Brain microvascular endothelial cell (primary cell): ENCODE data around the gene EPHA1.

Source experiments
- DNase-seq: peaks from one replicate; pipeline ENCODE4 v3.0.0-alpha.2; 2020
- H3K27ac ChIP-seq: fragments of 250-450 bp; sonication (Bioruptor Pico); 2 replicates; pipeline ENCODE4 v1.5.1; 2020; ENCODE audit warnings: mild to moderate bottlenecking, moderate library complexity
- H3K27me3 ChIP-seq: fragments of 250-450 bp; sonication (Bioruptor Pico); replicated peaks from 2 replicates; pipeline ENCODE4 v1.5.1; 2020; ENCODE audit warnings: mild to moderate bottlenecking
- H3K36me3 ChIP-seq: fragments of 250-450 bp; sonication (Bioruptor Pico); replicated peaks from 2 replicates; pipeline ENCODE4 v1.5.1; 2020; ENCODE audit warnings: mild to moderate bottlenecking
- H3K4me3 ChIP-seq: 2 replicates; pipeline ENCODE4 v1.5.1; 2011; ENCODE audit warnings: low read depth, mild to moderate bottlenecking, control low read depth, low read length, moderate library complexity
- in situ Hi-C: cut with HindIII; loops from 2 replicates; pipeline ENCODE4 v1.10.0; 2017; ENCODE audit warnings: low sequenced_read_pairs, low pct_ligation_motif_present
- TF ChIP-seq, protein P1 (sequence below): IDR thresholded peaks from 2 replicates; pipeline ENCODE4 v1.5.1; 2011; ENCODE audit warnings: low read depth, mild to moderate bottlenecking, moderate library complexity, low read length, control low read depth, inconsistent platforms; ENCODE audit errors: missing control alignments

The EPHA1 gene

GRCh38 chr7:143447466-143447865 lies 38.8 kb upstream of the EPHA1 start:
- H3K4me3 ChIP-seq: no peak overlapping the region
- no peaks in the 10 kb centered on the region for H3K27me3 ChIP-seq
- no peak for DNase-seq
- no peaks in the 10 kb centered on the region for H3K36me3 ChIP-seq
- in situ Hi-C loops: no loop called here
- TF ChIP-seq, protein P1, sequence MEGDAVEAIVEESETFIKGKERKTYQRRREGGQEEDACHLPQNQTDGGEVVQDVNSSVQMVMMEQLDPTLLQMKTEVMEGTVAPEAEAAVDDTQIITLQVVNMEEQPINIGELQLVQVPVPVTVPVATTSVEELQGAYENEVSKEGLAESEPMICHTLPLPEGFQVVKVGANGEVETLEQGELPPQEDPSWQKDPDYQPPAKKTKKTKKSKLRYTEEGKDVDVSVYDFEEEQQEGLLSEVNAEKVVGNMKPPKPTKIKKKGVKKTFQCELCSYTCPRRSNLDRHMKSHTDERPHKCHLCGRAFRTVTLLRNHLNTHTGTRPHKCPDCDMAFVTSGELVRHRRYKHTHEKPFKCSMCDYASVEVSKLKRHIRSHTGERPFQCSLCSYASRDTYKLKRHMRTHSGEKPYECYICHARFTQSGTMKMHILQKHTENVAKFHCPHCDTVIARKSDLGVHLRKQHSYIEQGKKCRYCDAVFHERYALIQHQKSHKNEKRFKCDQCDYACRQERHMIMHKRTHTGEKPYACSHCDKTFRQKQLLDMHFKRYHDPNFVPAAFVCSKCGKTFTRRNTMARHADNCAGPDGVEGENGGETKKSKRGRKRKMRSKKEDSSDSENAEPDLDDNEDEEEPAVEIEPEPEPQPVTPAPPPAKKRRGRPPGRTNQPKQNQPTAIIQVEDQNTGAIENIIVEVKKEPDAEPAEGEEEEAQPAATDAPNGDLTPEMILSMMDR: no peak
- no peak overlapping the region for H3K27ac ChIP-seq

GRCh38 chr7:143444785-143445184 lies 36.1 kb upstream of the EPHA1 start:
- H3K27ac ChIP-seq: no peak overlapping the region
- TF ChIP-seq, protein P1: no peak
- H3K4me3 ChIP-seq: no peak overlapping the region
- H3K27me3 ChIP-seq: no peaks in the 10 kb centered on the region
- in situ Hi-C loops: no loop called here
- no peaks in the 10 kb centered on the region for H3K36me3 ChIP-seq
- DNase-seq: no peak

- Histone ChIP-seq H3K4me3 (no peak overlapping the region), H3K27ac (no peak overlapping the region), H3K27me3 (no peaks in the 10 kb centered on the region), H3K36me3 (no peaks in the 10 kb centered on the region)
- TF ChIP-seq, protein P1: no peak
- in situ Hi-C loops: no loop called here
- DNase-seq: no peak
Measured at GRCh38 chr7:143444063-143444782, 35.6 kb upstream of the EPHA1 start.

DNA sequence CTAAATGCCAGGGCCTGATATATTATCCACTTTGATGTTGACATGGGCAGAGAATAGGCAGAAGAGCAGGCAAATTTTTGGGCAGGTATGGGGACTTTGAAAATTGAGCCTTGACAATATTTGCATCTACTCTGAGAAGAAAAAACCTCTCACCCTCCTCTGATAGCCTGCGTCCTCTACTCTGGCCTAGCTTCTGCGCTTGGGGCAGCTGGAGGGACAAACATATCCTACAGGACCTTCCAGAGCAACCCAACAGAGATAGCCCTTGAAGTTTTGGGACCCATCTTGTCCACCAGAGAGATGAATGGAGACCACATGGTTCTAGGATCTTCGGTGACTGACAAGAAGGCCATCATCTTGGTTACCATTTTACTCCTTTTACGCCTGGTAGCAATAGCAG lies 34.5 kb upstream of the EPHA1 start, which contains the start of gene TAS2R60:
Gene TAS2R60 (plus strand): TSS at position 301 of the 400 bp plus-strand sequence. CDS start 0 bp downstream, at position 301.
- no peak within 1 kb of the TSS for H3K4me3 ChIP-seq
- H3K36me3 ChIP-seq: no peaks in the 10 kb centered on the region
- H3K27ac ChIP-seq: no peak within 1 kb of the TSS
- no peak for DNase-seq
- TF ChIP-seq, protein P1: no peak
- H3K27me3 ChIP-seq: no peaks in the 10 kb centered on the region
- in situ Hi-C loops: no loop called here

- TF ChIP-seq, protein P1: no peak
- no peak for DNase-seq
- H3K36me3 ChIP-seq: no peaks in the 10 kb centered on the region
- H3K27me3 ChIP-seq: no peaks in the 10 kb centered on the region
- in situ Hi-C loops: no loop called here
- H3K27ac ChIP-seq: no peak overlapping the region
- no peak overlapping the region for H3K4me3 ChIP-seq
Measured at GRCh38 chr7:143439866-143440265, 31.2 kb upstream of the EPHA1 start.

DNA sequence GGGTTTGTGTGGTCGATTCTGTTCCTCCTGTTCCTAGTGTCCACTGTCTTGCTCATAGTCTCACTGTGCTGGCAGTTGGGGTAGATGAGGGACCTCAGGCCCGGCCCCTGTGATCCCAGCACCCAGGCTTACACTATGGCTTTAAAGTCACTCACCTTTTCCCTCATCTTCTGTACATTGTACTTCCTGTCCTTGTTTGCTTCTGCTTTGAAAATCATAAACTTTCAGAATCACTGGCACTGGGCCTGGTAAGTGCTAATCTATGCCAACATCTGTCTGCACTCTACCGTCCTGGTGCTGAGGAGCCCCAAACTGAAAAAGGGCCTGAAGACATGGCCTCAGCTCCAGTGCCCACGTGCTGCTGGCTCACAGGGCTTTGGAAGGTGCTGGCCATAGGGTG lies 28.9 kb upstream of the EPHA1 start:
- no peaks in the 10 kb centered on the region for H3K36me3 ChIP-seq
- no peaks in the 10 kb centered on the region for H3K27me3 ChIP-seq
- no peak for DNase-seq
- H3K4me3 ChIP-seq: no peak overlapping the region
- no peak overlapping the region for H3K27ac ChIP-seq
- TF ChIP-seq, protein P1: no peak
- in situ Hi-C loops: no loop called here
